ENCODE measurements around the gene ADAM12.

Gene ADAM12

GRCh38 chr10:126227762-126228134 lies 160.5 kb downstream of the ADAM12 start:
- no peak for DNase-seq (ENCODE audit: low read depth)
- TF ChIP-seq, protein P1, sequence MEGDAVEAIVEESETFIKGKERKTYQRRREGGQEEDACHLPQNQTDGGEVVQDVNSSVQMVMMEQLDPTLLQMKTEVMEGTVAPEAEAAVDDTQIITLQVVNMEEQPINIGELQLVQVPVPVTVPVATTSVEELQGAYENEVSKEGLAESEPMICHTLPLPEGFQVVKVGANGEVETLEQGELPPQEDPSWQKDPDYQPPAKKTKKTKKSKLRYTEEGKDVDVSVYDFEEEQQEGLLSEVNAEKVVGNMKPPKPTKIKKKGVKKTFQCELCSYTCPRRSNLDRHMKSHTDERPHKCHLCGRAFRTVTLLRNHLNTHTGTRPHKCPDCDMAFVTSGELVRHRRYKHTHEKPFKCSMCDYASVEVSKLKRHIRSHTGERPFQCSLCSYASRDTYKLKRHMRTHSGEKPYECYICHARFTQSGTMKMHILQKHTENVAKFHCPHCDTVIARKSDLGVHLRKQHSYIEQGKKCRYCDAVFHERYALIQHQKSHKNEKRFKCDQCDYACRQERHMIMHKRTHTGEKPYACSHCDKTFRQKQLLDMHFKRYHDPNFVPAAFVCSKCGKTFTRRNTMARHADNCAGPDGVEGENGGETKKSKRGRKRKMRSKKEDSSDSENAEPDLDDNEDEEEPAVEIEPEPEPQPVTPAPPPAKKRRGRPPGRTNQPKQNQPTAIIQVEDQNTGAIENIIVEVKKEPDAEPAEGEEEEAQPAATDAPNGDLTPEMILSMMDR (IDR thresholded peaks at IDR 0.05; ENCODE audit: control insufficient read depth, insufficient read depth, low read depth, low read length, missing control alignments) = no peak
- H3K4me3 ChIP-seq (ENCODE audit: control insufficient read depth, low read depth, low read length) = no peak overlapping the region

DNA sequence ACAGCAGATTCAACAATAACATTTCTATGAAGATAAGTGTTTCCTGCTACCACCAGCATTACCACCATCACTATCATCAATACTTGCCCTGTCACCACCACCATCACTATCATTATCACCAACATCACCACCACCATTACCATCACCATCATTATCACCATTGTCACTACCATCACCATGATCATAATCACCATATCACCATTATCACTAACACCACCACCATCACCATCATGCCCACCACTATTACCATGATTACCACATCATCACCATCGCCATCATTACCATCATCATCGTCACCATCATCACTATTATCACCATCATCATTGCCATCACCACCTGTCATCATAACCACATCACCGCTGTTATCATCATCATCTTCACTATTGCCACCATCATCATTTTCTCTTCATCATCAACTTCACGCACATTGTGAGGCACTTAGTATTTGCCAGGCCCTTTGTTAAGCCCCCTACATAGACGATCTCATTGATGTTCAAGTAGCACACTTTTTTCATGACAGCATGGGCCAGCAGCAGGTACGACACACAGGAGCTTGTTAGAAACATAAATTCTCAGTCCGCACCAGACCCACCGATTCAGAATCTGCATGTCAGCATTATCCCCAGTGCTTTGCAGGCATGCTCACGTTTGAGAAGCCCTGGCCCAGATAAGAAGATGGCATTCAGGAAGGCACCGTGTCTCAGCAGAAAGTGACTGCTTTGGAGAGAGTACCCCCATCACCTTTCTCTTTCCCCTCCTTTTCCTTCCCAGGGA lies 161.1 kb downstream of the ADAM12 start:
- no peak overlapping the region for H3K4me3 ChIP-seq (ENCODE audit: control insufficient read depth, low read depth, low read length)
- DNase-seq (ENCODE audit: low read depth) = no peak
- TF ChIP-seq, protein P1 (IDR thresholded peaks at IDR 0.05; ENCODE audit: control insufficient read depth, insufficient read depth, low read depth, low read length, missing control alignments) = no peak

GRCh38 chr10:126226205-126226604 lies 162.1 kb downstream of the ADAM12 start:
- H3K4me3 ChIP-seq (ENCODE audit: control insufficient read depth, low read depth, low read length) = no peak overlapping the region
- no peak for DNase-seq (ENCODE audit: low read depth)
- TF ChIP-seq, protein P1 (IDR thresholded peaks at IDR 0.05; ENCODE audit: control insufficient read depth, insufficient read depth, low read depth, low read length, missing control alignments) = no peak

DNA sequence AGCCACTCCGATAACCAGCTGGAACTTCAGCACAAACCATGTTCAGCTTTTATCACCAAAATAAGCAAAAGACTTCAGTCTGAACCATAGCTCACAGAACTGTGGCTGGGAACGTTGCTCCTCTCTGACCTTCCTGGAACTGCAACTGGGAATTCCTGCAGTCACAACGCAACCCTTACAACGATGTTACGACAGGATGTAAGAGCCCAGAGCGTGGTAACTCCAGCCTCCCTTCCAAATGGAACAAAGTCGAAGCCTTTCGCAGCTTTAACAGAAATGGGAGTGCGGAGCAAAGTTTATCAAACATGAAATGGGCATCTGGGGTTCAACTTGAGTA lies 162.6 kb downstream of the ADAM12 start:
- no peak overlapping the region for H3K4me3 ChIP-seq (ENCODE audit: control insufficient read depth, low read depth, low read length)
- no peak for DNase-seq (ENCODE audit: low read depth)
- TF ChIP-seq, protein P1 (IDR thresholded peaks at IDR 0.05; ENCODE audit: control insufficient read depth, insufficient read depth, low read depth, low read length, missing control alignments) = no peak

DNA sequence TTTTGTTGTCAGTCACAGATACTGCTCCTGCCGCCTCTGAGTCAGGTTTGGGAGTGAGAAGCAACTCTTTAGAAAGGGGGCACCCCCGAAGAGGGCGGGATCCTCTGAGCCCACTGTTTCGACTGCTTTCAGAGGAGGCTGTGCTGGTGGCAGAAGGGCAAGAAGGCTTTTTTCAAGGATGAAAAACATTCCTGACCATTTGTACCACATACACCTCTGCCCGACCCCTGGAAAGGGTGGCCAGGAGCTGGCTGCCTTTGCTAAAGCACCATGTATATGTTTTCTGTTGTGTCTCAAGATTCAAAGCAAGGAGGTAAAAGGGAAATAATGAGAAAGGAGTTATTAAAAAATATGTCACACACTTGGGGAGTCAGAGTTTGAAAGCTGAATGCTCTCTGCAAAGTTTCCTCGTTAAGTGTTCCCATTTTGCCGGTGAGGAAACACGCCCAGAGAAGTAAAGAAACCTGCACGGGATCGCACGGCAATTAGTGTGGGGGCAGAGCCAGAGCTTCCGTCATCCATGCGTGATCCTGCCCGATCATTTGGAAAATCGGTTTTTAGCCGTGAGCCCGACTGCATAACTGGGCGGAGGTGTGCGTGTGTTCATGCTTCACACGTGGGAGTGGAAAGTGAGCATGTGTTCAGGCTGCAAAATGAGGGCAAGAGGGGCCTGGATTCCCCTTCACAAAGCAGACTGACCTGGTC lies 163.2 kb downstream of the ADAM12 start:
- no peak overlapping the region for H3K4me3 ChIP-seq (ENCODE audit: control insufficient read depth, low read depth, low read length)
- no peak for DNase-seq (ENCODE audit: low read depth)
- TF ChIP-seq, protein P1 (IDR thresholded peaks at IDR 0.05; ENCODE audit: control insufficient read depth, insufficient read depth, low read depth, low read length, missing control alignments) = no peak

GRCh38 chr10:126223512-126224067 lies 164.7 kb downstream of the ADAM12 start:
- no peak for DNase-seq (ENCODE audit: low read depth)
- TF ChIP-seq, protein P1 (IDR thresholded peaks at IDR 0.05; ENCODE audit: control insufficient read depth, insufficient read depth, low read depth, low read length, missing control alignments) = no peak
- H3K4me3 ChIP-seq (ENCODE audit: control insufficient read depth, low read depth, low read length) = no peak overlapping the region
